Measurements from ENCODE around the gene CPAMD8. TPM values are rescaled to one million over a fixed set of nuclear protein-coding genes. Genes with fewer than 3 reads are reported as not detected.

Gene CPAMD8
- total RNA-seq, 4 donors from 2014 or later = 4.7 to 39.6 (median 11.2) TPM

- no peak for TF ChIP-seq CTCF (IDR thresholded peaks at IDR 0.05)
- DNase-seq (ENCODE audit: low spot score) (no peak), ATAC-seq (ENCODE audit: low FRiP score) (no peak)
These were observed 15.4 kb upstream of the CPAMD8 start for GRCh38 chr19:17041976-17042375.

- DNase-seq (ENCODE audit: low spot score) (no peak), ATAC-seq (ENCODE audit: low FRiP score) (no peak)
- TF ChIP-seq CTCF (IDR thresholded peaks at IDR 0.05) = no peak
These were observed 11.4 kb upstream of the CPAMD8 start for GRCh38 chr19:17037966-17038500.

- no peak for TF ChIP-seq CTCF (IDR thresholded peaks at IDR 0.05)
- ATAC-seq (ENCODE audit: low FRiP score) (no peak), DNase-seq (ENCODE audit: low spot score) (no peak)
These were observed 10.6 kb upstream of the CPAMD8 start for GRCh38 chr19:17037184-17037583.

- DNase-seq (ENCODE audit: low spot score) (no peak), ATAC-seq (ENCODE audit: low FRiP score) (no peak)
- TF ChIP-seq CTCF (IDR thresholded peaks at IDR 0.05) = no peak
These were observed 10.0 kb upstream of the CPAMD8 start for GRCh38 chr19:17036640-17037039.

- ATAC-seq (ENCODE audit: low FRiP score) (no peak), DNase-seq (ENCODE audit: low spot score) (no peak)
- TF ChIP-seq CTCF (IDR thresholded peaks at IDR 0.05) = no peak
These were observed 9.3 kb upstream of the CPAMD8 start for GRCh38 chr19:17035842-17036424.

GRCh38 chr19:17031741-17032140, 5.1 kb upstream of the CPAMD8 start:
- DNase-seq (ENCODE audit: low spot score) (no peak), ATAC-seq (ENCODE audit: low FRiP score) (no peak)
- TF ChIP-seq CTCF (IDR thresholded peaks at IDR 0.05) = no peak

- ATAC-seq (ENCODE audit: low FRiP score) (no peak), DNase-seq (ENCODE audit: low spot score) (no peak)
- TF ChIP-seq CTCF (IDR thresholded peaks at IDR 0.05) = no peak
These were observed 945 bp upstream of the CPAMD8 start for GRCh38 chr19:17027535-17027975.

Data from omental fat pad (tissue), 4 donors.